Heart left ventricle (tissue), 13 donors: ENCODE measurements around the gene RNASE2.

Source experiments
- POLR2A ChIP-seq, 2 donors: fragments of 450-650 bp; IDR thresholded peaks; one replicate each; pipeline ENCODE4 v1.6.1; 2017; ENCODE audit warnings: antibody characterized with exemption in 2 of 2, mild to moderate bottlenecking in 2 of 2, moderate library complexity in 2 of 2
- TF ChIP-seq, protein P1 (sequence below), 12 donors: fragments of 200-600 bp; sonication (generic) in 4 of 12; IDR thresholded peaks; one replicate each; pipeline versions ENCODE4 v1.5.0 to v1.8.0; 2018 to 2022; ENCODE audit warnings: antibody characterized with exemption in 12 of 12, mild to moderate bottlenecking in 5 of 12
- donor health status: ischemic (EF 13 %, LVEDD 7.1; RV severe dilation, severe dysfunction).
- donor health status: DM: no; HTN: yes; CAD: no.
- donor health status: DM: no; HTN: no; CAD: no.
- donor health status: ischemic (EF 25% LVEDD 6.9; RV normal size, moderate dysfunction).
- donor health status: ischemic (EF 25% LVEDD 5.7; RV mildly dilated, moderate dysfunction).
- donor health status: ischemic (EF 35%, LVEDD 5.7; RV mildly dilated, moderate dysfunction).
- donor health status: nonischemic (EF 11% LVEDD 7.7; RV severe dilation, severe dysfunction).
- donor health status: DM: yes; HTN: yes; CAD: no.
- donor health status: PGD.
- donor health status: ischemic (EF 29% LVEDD 5.4; RV normal size, mild dysfunction).
- donor health status: nonischemic (EF 23%, LVEDD 6.1; RV moderate dilation, normal function).

- no peak for TF ChIP-seq POLR2A (IDR thresholded peaks at IDR 0.05)
- TF ChIP-seq, protein P1, sequence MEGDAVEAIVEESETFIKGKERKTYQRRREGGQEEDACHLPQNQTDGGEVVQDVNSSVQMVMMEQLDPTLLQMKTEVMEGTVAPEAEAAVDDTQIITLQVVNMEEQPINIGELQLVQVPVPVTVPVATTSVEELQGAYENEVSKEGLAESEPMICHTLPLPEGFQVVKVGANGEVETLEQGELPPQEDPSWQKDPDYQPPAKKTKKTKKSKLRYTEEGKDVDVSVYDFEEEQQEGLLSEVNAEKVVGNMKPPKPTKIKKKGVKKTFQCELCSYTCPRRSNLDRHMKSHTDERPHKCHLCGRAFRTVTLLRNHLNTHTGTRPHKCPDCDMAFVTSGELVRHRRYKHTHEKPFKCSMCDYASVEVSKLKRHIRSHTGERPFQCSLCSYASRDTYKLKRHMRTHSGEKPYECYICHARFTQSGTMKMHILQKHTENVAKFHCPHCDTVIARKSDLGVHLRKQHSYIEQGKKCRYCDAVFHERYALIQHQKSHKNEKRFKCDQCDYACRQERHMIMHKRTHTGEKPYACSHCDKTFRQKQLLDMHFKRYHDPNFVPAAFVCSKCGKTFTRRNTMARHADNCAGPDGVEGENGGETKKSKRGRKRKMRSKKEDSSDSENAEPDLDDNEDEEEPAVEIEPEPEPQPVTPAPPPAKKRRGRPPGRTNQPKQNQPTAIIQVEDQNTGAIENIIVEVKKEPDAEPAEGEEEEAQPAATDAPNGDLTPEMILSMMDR (IDR thresholded peaks at IDR 0.05): no peak
Observed at GRCh38 chr14:20973501-20973900, 18.2 kb downstream of the RNASE2 start.
